DOHH2 (cell line): ENCODE measurements around the gene GHR.

Experiments
- CTCF ChIP-seq: fragments of 200-600 bp; sonication (generic); IDR thresholded peaks from one replicate; pipeline ENCODE4 v1.5.1; 2014; ENCODE audit warnings: antibody characterized with exemption, mild to moderate bottlenecking, low read depth, low read length; ENCODE audit not compliant: poor library complexity, severe bottlenecking
- EZH2phosphoT487 ChIP-seq: fragments of 200-600 bp; sonication (generic); IDR thresholded peaks from 2 replicates; pipeline ENCODE4 v1.6.1; 2017; ENCODE audit warnings: borderline replicate concordance, mild to moderate bottlenecking, antibody characterized with exemption, low read length, moderate library complexity, mixed read lengths

GRCh38 chr5:42614509-42614908, 191.3 kb downstream of the GHR start:
- TF ChIP-seq CTCF: no peak
- TF ChIP-seq EZH2phosphoT487: no peak
